Ishikawa (cell line): ENCODE data around the gene TRH.
A peak's percentile ranks its signal among the peaks of the same experiment; 100 is the strongest.

Experiments used
- CEBPB ChIP-seq: IDR thresholded peaks from 2 replicates; pipeline ENCODE4 v1.6.1; 2012
- CREB1 ChIP-seq: IDR thresholded peaks from 2 replicates; pipeline ENCODE4 v1.6.1; 2012; ENCODE audit warnings: low read depth
- EGR1 ChIP-seq: IDR thresholded peaks from 2 replicates; pipeline ENCODE4 v1.6.1; 2012
- EP300 ChIP-seq: IDR thresholded peaks from 2 replicates; pipeline ENCODE4 v1.6.1; 2012; ENCODE audit warnings: borderline replicate concordance
- FOXM1 ChIP-seq: IDR thresholded peaks from 2 replicates; pipeline ENCODE4 v1.6.1; 2012; ENCODE audit warnings: low read depth, borderline replicate concordance
- NFIC ChIP-seq: IDR thresholded peaks from 2 replicates; pipeline ENCODE4 v1.6.1; 2012
- RAD21 ChIP-seq: IDR thresholded peaks from 2 replicates; pipeline ENCODE4 v1.6.1; 2012; ENCODE audit warnings: low read depth
- TAF1 ChIP-seq: IDR thresholded peaks from 2 replicates; pipeline ENCODE4 v1.6.1; 2012; ENCODE audit warnings: low read depth, mild to moderate bottlenecking
- TCF12 ChIP-seq: IDR thresholded peaks from 2 replicates; pipeline ENCODE4 v1.6.1; 2012; ENCODE audit warnings: low read depth
- TEAD4 ChIP-seq: IDR thresholded peaks from 2 replicates; pipeline ENCODE4 v1.6.1; 2012
- YY1 ChIP-seq: IDR thresholded peaks from 2 replicates; pipeline ENCODE4 v1.6.1; 2012; ENCODE audit warnings: low read depth
- ZBTB7A ChIP-seq: IDR thresholded peaks from 2 replicates; pipeline ENCODE4 v1.6.1; 2012; ENCODE audit warnings: low read depth
- TF ChIP-seq, protein P1 (sequence below): IDR thresholded peaks from 2 replicates; pipeline ENCODE4 v1.6.1; 2012; ENCODE audit warnings: low read depth, mild to moderate bottlenecking
- TF ChIP-seq, protein P2 (sequence below): IDR thresholded peaks from 2 replicates; pipeline ENCODE4 v1.6.1; 2012

Gene TRH, protein sequence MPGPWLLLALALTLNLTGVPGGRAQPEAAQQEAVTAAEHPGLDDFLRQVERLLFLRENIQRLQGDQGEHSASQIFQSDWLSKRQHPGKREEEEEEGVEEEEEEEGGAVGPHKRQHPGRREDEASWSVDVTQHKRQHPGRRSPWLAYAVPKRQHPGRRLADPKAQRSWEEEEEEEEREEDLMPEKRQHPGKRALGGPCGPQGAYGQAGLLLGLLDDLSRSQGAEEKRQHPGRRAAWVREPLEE

DNA sequence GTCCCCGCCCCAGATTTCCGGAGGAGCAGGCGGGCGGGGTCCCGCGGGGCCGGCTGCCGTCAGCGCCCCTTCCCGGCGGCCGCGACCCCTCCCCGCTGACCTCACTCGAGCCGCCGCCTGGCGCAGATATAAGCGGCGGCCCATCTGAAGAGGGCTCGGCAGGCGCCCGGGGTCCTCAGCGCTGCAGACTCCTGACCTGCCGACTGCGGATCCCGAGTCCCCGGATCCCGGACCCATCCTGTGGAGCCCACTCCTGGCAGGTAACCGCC, at the start of gene TRH:
TSS of gene TRH (plus strand) at position 157 of the 269 bp plus-strand sequence. CDS start 1,097 bp downstream, outside the sequence.
- TF ChIP-seq YY1, result no peak
- TF ChIP-seq, protein P1, sequence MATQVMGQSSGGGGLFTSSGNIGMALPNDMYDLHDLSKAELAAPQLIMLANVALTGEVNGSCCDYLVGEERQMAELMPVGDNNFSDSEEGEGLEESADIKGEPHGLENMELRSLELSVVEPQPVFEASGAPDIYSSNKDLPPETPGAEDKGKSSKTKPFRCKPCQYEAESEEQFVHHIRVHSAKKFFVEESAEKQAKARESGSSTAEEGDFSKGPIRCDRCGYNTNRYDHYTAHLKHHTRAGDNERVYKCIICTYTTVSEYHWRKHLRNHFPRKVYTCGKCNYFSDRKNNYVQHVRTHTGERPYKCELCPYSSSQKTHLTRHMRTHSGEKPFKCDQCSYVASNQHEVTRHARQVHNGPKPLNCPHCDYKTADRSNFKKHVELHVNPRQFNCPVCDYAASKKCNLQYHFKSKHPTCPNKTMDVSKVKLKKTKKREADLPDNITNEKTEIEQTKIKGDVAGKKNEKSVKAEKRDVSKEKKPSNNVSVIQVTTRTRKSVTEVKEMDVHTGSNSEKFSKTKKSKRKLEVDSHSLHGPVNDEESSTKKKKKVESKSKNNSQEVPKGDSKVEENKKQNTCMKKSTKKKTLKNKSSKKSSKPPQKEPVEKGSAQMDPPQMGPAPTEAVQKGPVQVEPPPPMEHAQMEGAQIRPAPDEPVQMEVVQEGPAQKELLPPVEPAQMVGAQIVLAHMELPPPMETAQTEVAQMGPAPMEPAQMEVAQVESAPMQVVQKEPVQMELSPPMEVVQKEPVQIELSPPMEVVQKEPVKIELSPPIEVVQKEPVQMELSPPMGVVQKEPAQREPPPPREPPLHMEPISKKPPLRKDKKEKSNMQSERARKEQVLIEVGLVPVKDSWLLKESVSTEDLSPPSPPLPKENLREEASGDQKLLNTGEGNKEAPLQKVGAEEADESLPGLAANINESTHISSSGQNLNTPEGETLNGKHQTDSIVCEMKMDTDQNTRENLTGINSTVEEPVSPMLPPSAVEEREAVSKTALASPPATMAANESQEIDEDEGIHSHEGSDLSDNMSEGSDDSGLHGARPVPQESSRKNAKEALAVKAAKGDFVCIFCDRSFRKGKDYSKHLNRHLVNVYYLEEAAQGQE, result no peak
- TF ChIP-seq NFIC, result no peak

DNA sequence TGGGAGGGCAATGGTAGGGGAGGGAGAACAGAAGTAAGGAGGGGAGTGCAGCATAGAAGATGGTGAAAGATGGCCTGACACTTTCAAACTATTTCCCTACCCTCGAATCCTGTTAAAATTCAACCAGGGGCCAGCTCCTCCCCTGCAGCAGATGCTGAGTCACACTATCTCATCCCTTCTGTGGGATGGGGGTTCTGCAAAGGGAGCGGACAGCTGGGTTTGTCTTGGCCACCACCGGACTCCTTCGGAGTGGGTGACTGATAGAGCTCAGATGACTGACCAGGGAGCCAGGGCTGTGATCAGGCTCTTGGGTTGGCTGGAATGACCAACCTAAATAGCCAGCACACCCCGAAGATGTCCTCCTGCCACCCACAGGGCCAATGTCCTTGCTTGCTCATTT, 47.4 kb upstream of the TRH start:
- TF ChIP-seq TEAD4 (no peak), FOXM1 (no peak), CEBPB (no peak), TAF1 (no peak), EGR1 (no peak), NFIC (no peak), CREB1 (no peak), YY1 (no peak), EP300 (no peak), RAD21 (no peak), TCF12 (no peak), ZBTB7A (no peak)
- TF ChIP-seq, protein P1, result no peak
- TF ChIP-seq, protein P2, sequence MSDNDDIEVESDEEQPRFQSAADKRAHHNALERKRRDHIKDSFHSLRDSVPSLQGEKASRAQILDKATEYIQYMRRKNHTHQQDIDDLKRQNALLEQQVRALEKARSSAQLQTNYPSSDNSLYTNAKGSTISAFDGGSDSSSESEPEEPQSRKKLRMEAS, result no peak

DNA sequence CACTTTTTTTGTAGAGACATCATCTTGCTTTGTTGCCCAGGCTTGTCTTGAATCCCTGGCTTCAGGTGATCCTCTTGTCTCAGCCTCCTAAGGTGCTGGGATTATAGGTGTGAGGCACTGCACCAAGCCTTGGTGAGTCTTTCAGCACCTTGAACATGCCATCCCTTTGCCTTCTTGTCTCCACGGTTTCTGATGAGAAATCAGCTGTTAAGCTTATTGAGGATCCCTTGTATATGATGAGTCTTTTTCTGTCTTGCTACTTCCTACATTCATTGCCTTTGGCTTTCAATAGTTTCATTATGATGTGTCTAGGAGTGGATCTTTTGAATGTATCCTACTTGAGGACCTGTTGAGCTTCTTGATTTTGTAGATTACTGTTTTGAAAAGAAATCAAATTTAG, 45.1 kb upstream of the TRH start:
- TF ChIP-seq CEBPB, result no peak
- no peak for TF ChIP-seq TAF1
- TF ChIP-seq, protein P2, result no peak

DNA sequence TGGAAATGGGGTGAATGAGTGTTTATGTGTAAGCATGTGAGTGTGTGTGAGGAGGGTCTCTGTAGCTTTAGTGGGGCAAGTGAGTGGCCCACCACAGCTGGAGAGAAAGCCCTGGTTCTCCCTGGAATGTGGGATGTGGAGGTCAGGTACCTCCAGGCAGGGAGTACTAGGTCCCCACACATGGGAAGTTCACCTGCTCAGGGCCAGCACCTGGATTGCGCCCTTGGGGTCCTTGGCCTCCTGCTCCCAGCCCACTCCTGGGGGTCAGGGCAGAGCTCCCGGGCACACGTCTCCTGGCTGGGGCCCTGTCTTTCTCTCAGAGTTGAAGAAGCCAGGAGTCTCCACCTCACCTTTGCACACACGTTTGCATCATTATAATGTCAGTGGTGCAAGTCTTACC, 41.0 kb upstream of the TRH start:
- TF ChIP-seq, protein P1, result no peak

DNA sequence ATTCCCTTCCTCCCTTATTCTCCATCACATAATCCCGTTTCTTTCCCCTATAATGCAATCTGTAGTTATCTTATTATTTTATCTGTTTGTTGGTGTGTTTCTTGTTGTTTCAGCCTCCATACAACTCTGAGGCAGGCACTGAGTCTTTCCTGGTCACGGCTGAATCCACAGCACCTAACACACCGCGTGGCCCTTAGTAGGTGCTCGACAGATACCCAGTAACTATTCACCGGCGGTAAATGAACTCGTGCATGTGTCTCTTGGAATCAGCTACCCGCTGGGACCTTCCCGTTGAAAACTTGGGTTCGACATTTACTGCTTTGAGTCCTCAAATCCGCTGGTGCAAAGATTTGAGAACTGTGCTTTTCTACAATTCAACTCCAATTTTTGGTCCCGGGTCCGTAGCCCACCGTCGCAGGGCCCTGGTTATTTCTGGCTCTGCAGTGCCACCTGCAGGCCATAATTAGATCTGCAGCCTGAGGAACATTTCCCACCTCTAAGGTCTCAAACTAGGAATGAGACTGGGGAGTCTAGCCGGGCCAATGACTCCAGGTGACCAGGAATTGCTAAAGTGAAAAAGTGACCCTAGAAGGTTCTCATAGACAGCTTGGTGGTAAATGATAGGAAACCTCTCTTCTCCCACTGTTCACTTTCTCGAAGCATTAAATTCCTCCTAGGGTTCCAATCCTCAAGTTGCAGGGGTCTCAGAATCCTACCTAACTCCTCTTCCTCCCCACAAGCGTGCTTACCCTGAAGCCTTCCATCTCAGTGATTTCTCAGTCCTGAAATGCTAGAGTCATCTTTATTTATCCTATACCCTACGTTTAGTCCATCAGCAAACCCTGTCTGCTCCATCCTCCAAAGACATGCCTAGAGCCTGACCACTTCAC, 40.0 kb upstream of the TRH start:
- TF ChIP-seq ZBTB7A, result peak; percentile 92
- no peak for TF ChIP-seq TEAD4
- no peak for TF ChIP-seq TCF12
- TF ChIP-seq CREB1, result no peak
- TF ChIP-seq, protein P1, result no peak
- no peak for TF ChIP-seq TAF1
- TF ChIP-seq EGR1, result no peak
- TF ChIP-seq RAD21, result peak; percentile 93
- no peak for TF ChIP-seq YY1
- no peak for TF ChIP-seq NFIC
- TF ChIP-seq EP300, result no peak
- TF ChIP-seq CEBPB, result no peak
- no peak for TF ChIP-seq FOXM1
